Measurements from ENCODE around the gene PGF. TPM values are rescaled to one million over a fixed set of nuclear protein-coding genes. Genes with fewer than 3 reads are reported as not detected.
A peak's percentile ranks its signal among the peaks of the same experiment; 100 is the strongest.

Gene PGF
- total RNA-seq, 6 donors from 2014 or later, result 0.89 to 21.3 (median 5.0) TPM

GRCh38 chr14:74963705-74964271 lies 8.4 kb upstream of the PGF start:
- DNase-seq, result no peak
- WGBS, 2 donors, result 32 to 38% methylated on average over 8 to 9 of the region's 9 CpGs
- H3K27me3 ChIP-seq, result no peaks in the 10 kb centered on the region

GRCh38 chr14:74963178-74963704 lies 7.8 kb upstream of the PGF start:
- Histone ChIP-seq H3K27ac (no peak overlapping the region), H3K4me1 (no peaks in the 10 kb centered on the region), H3K4me3 (no peak overlapping the region), H3K27me3 (no peaks in the 10 kb centered on the region), H3K9me3 (no peaks in the 10 kb centered on the region), H3K36me3 (no peaks in the 10 kb centered on the region)
- TF ChIP-seq POLR2A (IDR thresholded peaks at IDR 0.05) (no peak), EP300 (IDR thresholded peaks at IDR 0.05) (no peak), CTCF (IDR thresholded peaks at IDR 0.05) (no peak), POLR2AphosphoS5 (IDR thresholded peaks at IDR 0.05) (no peak)
- WGBS, 2 donors, result 58 to 67% methylated on average over 7 to 12 of the region's 12 CpGs
- no peak for DNase-seq
- peak in 1 of 2 donors; percentile 19 for ATAC-seq (ENCODE audit: low FRiP score in 2 of 2)

More at GRCh38 chr14:74963705-74964271, 8.4 kb upstream of the PGF start:
- no peak overlapping the region for H3K27ac ChIP-seq
- ATAC-seq (ENCODE audit: low FRiP score in 2 of 2), result peak in 1 of 2 donors; percentile 4
- no peaks in the 10 kb centered on the region for H3K36me3 ChIP-seq
- H3K9me3 ChIP-seq, result no peaks in the 10 kb centered on the region
- TF ChIP-seq CTCF (IDR thresholded peaks at IDR 0.05) (no peak), EP300 (IDR thresholded peaks at IDR 0.05) (no peak), POLR2A (IDR thresholded peaks at IDR 0.05) (no peak), POLR2AphosphoS5 (IDR thresholded peaks at IDR 0.05) (no peak)
- no peaks in the 10 kb centered on the region for H3K4me1 ChIP-seq
- H3K4me3 ChIP-seq, result no peak overlapping the region

GRCh38 chr14:74962493-74962892 lies 7.1 kb upstream of the PGF start:
- TF ChIP-seq EP300 (IDR thresholded peaks at IDR 0.05) (no peak), CTCF (IDR thresholded peaks at IDR 0.05) (no peak), POLR2AphosphoS5 (IDR thresholded peaks at IDR 0.05) (no peak), POLR2A (IDR thresholded peaks at IDR 0.05) (no peak)
- Histone ChIP-seq H3K4me1 (no peaks in the 10 kb centered on the region), H3K27me3 (no peaks in the 10 kb centered on the region), H3K27ac (no peak overlapping the region), H3K4me3 (no peak overlapping the region), H3K36me3 (no peaks in the 10 kb centered on the region), H3K9me3 (no peaks in the 10 kb centered on the region)
- 66% methylated on average over 8 of the region's 8 CpGs for WGBS, 2 donors
- DNase-seq, result peak in 1 of 2 donors; percentile 42
- peak; percentile 27 to 64 for ATAC-seq (ENCODE audit: low FRiP score in 2 of 2)

- TF ChIP-seq POLR2AphosphoS5 (IDR thresholded peaks at IDR 0.05) (no peak), POLR2A (IDR thresholded peaks at IDR 0.05) (no peak), EP300 (IDR thresholded peaks at IDR 0.05) (no peak), CTCF (IDR thresholded peaks at IDR 0.05) (no peak)
- Histone ChIP-seq H3K27ac (no peak overlapping the region), H3K4me3 (no peak overlapping the region), H3K4me1 (no peaks in the 10 kb centered on the region), H3K9me3 (no peaks in the 10 kb centered on the region), H3K27me3 (no peaks in the 10 kb centered on the region), H3K36me3 (no peaks in the 10 kb centered on the region)
- ATAC-seq (ENCODE audit: low FRiP score in 2 of 2) (no peak), DNase-seq (no peak)
- WGBS, 2 donors, result 52 to 66% methylated on average over 11 of the region's 11 CpGs
Observed at GRCh38 chr14:74962046-74962445, 6.6 kb upstream of the PGF start.

Data from upper lobe of left lung (tissue), 6 donors.